GM18502 (cell line): Measurements from ENCODE around the gene OR9A4.
"Not testable (repeated sequence)": the region's sequence is repeated elsewhere in the genome, so short reads cannot be mapped to it uniquely, and the experiment has no call there.

ENCODE experiments used
- ATAC-seq: cut with Tn5 transposase; IDR thresholded peaks from one replicate; pipeline ENCODE4 v1.9.1; 2021; ENCODE audit warnings: mild to moderate bottlenecking; ENCODE audit not compliant: unreplicated experiment, poor library complexity

OR9A4 gene

DNA sequence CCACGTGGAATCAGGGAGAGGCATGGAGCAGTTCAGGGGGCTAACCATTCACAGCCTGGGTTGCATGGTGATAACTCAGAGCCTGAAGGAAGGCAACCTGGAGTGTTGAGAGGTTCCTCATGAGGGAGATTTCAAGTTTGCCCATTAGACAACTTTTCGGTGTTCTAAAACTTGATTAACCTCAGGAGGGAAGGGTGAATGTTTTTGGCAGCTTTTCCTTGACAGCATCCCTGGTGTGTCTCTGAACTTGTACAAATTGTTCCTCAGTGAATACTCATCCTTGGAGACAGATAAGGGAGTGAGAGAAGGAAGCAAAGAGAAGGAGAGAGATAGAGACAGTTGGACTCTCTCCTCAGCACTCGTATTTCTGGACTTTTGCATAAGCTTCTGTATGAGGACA, at the start of gene OR9A4:
Gene OR9A4 (plus strand): TSS at position 301 of the 400 bp plus-strand sequence. CDS start 2,477 bp downstream, outside the sequence.
- no peak for ATAC-seq

DNA sequence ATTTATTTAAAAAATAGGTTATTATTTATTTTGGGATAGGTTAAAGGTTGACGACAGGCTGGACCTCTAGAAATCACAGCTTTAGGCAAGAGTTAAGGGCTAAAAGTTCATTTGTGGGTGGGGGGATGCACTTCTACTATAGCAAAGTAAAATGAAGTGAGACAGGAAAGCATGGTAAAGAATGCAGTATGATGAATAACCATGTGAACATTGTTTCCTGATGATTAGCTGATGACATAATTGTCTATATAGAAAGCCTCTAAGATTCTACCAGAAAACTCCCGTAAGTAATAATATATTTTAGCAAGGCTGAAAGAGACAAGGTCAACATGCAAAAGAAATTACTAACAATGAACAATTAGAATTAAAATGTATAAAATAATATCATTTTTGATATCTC, 49.2 kb upstream of the OR9A4 start:
- ATAC-seq: no peak

GRCh38 chr7:141872931-141873330, 43.3 kb upstream of the OR9A4 start:
- peak; percentile 80 for ATAC-seq

GRCh38 chr7:141874787-141875186, 41.4 kb upstream of the OR9A4 start:
- ATAC-seq: no peak

GRCh38 chr7:141875453-141875852, 40.7 kb upstream of the OR9A4 start:
- no peak for ATAC-seq

DNA sequence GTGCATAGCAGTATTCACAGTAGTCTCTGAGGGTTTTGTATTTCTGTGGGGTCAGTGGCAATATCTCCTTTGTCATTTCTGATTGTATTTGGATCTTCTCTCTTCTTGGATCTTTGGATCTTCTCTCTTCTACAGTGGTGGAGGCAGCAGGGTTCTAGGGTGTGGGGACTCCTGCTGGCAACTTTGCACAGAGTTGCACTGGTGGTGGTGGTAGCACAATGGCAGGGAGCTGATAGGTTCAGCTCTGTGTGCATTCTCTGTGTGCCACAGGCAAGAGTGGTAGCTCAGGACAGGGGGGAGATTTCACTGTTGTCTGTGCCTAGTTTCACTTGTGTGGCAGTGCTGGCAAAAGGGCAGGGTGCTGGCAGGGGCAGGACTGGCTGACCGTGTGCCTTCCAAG, 39.8 kb upstream of the OR9A4 start:
- ATAC-seq: no peak

DNA sequence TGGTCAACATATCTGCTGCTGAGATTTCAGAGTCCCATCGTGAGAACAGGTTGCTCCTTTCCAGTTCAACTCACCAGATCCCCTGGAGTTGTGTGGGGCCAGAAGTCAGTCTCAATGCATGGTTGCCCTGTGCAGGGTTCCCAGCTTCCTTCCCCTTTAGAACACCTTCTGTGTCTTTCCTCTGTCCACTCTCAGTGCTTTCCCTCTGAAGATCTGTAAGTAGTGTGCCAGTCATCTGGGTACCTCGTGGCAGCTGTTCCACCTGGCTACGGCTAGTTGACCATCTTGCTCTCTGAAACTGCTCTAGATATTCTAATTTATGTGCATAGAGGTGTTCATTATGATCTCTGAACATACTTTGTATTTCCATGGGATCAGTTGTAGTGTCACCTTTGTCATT, 38.8 kb upstream of the OR9A4 start:
- no peak for ATAC-seq

DNA sequence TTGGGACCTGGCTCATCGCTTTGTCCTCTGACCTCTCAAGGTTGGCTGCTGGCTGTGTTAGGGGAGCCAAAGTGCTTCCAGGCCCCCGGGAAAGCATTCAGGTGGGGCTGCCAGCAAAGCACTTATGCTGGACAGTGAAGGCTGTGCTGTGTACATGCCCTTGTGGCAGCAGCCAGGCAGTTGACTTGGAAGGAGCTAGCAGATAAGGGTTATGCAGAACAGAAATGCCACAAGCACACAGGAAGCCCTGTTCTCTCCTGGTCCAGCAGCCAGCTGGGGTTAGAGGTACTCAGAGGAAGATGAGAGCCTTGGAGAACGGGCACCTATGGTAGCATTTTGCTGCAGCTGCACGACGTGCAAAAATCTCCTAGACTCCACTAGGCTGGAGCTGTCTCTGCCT, 35.2 kb upstream of the OR9A4 start:
- no peak for ATAC-seq

- ATAC-seq: peak; percentile 92
Measured at GRCh38 chr7:141884539-141885225, 31.5 kb upstream of the OR9A4 start.

GRCh38 chr7:141889321-141889720, 26.9 kb upstream of the OR9A4 start:
- no peak for ATAC-seq

GRCh38 chr7:141891336-141891735, 24.9 kb upstream of the OR9A4 start:
- no peak for ATAC-seq

GRCh38 chr7:141899366-141899765, 16.8 kb upstream of the OR9A4 start:
- not testable (repeated sequence) for ATAC-seq

DNA sequence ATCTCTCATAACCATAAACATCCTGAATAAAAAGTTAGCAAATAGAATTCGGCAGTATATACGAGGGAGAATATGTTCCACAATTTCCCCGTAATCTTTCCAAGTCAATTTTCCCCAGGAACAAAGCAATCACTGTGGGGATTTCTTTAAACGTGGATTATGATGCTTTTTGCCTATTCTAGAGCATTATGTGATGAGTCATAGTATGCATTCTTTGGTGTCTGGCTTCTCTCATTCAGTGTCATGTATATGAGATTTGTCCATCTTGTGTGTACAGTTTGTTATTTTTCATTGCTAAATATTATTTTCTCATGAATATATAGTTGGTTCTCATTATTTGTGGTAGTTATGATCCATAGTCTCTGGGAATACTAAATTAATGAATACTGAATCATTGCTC, 9.9 kb upstream of the OR9A4 start:
- ATAC-seq: no peak

DNA sequence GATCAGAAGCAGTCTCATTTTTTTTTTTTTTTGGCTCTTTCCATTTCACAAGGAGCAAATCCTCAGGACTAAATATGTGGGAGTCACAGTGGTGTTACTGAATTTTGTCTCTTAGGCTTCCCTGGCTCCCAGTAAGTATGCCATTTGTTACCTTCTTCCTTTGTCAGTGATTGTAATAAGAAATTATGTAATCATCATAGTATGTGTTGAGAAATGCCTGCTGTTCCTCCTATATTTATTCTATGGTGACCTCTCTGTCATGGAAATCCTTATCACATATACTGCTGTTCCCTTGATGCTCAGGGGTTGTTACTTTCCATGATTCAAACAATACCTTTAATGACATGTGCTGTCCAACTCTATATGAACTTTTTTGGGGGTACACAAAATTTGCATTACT, 4.8 kb upstream of the OR9A4 start:
- no peak for ATAC-seq

- no peak for ATAC-seq
Measured at GRCh38 chr7:141915565-141915964, 634 bp upstream of the OR9A4 start.

- no peak for ATAC-seq
Measured at GRCh38 chr7:141920281-141920680, 4.1 kb downstream of the OR9A4 start.

DNA sequence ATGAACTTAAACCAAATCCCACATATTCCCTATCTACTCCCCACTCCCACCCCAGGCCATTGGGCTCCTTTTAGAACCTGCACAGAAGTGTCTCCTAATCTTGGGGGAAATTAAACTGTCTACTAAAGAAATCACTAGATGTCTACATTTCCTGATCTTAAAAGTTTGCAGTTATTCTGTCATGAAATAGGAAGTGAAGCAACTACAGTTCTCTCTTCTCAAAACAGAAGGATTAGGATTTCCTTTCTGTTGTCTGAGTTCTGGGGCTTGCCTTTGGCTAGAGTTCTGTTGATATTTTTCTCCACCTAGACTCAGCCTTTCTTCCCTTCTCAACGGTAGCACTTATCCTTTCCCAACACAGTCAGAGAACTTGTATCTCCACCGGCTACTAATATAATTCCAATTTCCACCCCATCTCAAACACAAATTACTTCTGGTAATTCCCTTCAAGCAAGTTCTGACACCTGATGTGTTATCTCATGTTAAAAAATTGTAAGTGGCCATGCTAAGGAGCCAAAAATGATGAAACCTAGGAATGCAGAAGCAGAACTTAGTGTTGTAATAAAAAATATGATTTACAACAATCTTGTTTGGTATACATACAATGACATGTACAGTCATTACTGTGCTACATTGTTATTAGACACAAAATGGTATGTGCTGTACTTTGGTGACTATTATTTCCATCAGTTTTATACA, 12.1 kb downstream of the OR9A4 start:
- ATAC-seq: no peak

- no peak for ATAC-seq
Measured at GRCh38 chr7:141928845-141929195, 12.6 kb downstream of the OR9A4 start.

GRCh38 chr7:141930211-141930610, 14.0 kb downstream of the OR9A4 start:
- no peak for ATAC-seq

DNA sequence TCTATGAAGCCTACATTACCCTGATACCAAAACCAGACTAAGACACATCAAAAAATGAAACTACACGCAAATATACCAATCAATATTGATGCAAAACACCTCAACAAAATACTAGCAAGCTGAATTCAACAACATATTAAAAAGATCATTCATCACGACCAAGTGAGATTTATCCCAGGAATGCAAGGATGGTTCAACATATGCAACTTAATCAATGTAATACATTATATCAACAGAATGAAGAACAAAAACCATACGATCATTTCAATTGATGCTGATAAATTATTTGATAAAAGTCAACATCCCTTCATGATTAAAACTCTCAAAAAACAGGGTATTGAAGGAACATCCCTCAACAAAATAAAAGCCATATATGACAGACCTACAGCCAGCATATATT, 24.9 kb downstream of the OR9A4 start:
- ATAC-seq: no peak

- ATAC-seq: no peak
Measured at GRCh38 chr7:141943846-141944245, 27.6 kb downstream of the OR9A4 start.

DNA sequence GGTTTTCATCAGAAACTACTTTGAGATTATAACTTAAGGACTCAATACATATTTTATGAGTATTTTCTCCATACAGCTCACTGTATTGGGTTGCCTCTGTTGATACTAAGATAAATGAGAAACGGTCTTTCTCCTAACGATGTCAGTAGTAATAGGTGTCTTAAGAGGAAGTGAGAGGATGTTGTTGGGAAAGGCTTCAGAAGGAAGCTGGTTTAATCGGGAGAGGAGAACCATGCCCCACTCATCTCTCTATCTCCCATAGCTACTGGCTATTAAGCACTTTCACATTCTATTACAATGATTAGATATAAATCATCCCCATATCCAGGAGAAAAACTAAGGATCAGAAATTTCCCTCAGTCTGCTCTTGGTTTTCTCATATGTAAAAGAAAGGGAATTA, 28.6 kb downstream of the OR9A4 start:
- no peak for ATAC-seq
